Psoas muscle (tissue), 8 donors: ENCODE results near the gene CFAP299. TPM values are rescaled to one million over a fixed set of nuclear protein-coding genes. Genes with fewer than 3 reads are reported as not detected.

Experiments
- ATAC-seq, 4 donors: fragments of 200-7000 bp; cut with Tn5 transposase; one replicate each; pipeline ENCODE4 v1.9.1; 2020; ENCODE audit warnings: moderate library complexity in 3 of 4, mild to moderate bottlenecking in 2 of 4
- DNase-seq, 2 donors: peaks; one replicate each; pipeline ENCODE4 v3.0.0-alpha.2; 2020
- H3K27ac ChIP-seq: fragments of 200-600 bp; one replicate; pipeline ENCODE4 v1.8.0; 2022
- H3K27me3 ChIP-seq, 3 donors: fragments of 200-600 bp in 1 of 3; one replicate each; pipeline versions ENCODE4 v1.6.1 to v1.8.0; 2013 to 2022; ENCODE audit warnings: low read length in 2 of 3, mild to moderate bottlenecking in 2 of 3, moderate library complexity in 1 of 3; ENCODE audit not compliant: insufficient read depth in 3 of 3
- H3K36me3 ChIP-seq, 2 donors: fragments of 200-600 bp in 1 of 2; one replicate each; pipeline versions ENCODE4 v1.6.1 to v1.8.0; 2013 to 2022; ENCODE audit warnings: low read depth in 1 of 2, mild to moderate bottlenecking in 1 of 2, moderate library complexity in 1 of 2; ENCODE audit not compliant: insufficient read depth in 1 of 2
- H3K4me1 ChIP-seq: fragments of 200-600 bp; one replicate; pipeline ENCODE4 v1.8.0; 2022
- H3K4me3 ChIP-seq: fragments of 200-600 bp; one replicate; pipeline ENCODE4 v1.8.0; 2022; ENCODE audit warnings: mild to moderate bottlenecking
- H3K9me3 ChIP-seq: fragments of 200-600 bp; one replicate; pipeline ENCODE4 v1.8.0; 2022
- WGBS, 3 donors: extraction: QIAGEN DNeasy Blood & Tissue Kit; methylation state at CpG; one replicate each; pipeline versions ENCODE4 v1.1.6 to v1.1.7; 2013; 5-methylcytosine and 5-hydroxymethylcytosine counted together
- intact Hi-C, 2 donors: fragments of 100-400 bp; cut with DNase I; formaldehyde crosslinking; loops; one replicate each; pipeline versions ENCODE4 v1.11.0 to v1.14.2; 2022
- polyA plus RNA-seq, 3 donors: library from polyadenylated mRNA; stranded (reverse); fragments of 200-250 nt; gene quantifications; one replicate each; pipeline ENCODE4 v1.2.3, GENCODE V29; 2013
- total RNA-seq, 4 donors: library from RNA; stranded (reverse); fragmentation: NEBNext Ultra II Directional in 2 of 4; extraction: Animal tissue kit (Norgen Biotek cat#: 25700) in 2 of 4; gene quantifications; one replicate each; pipeline versions ENCODE4 v1.2.1 to v1.2.4, GENCODE V29; 2021 to 2023
- TF ChIP-seq, protein P1 (sequence below): fragments of 200-600 bp; IDR thresholded peaks from one replicate; pipeline ENCODE4 v1.8.0; 2022; ENCODE audit warnings: antibody characterized with exemption
- donor health status: healthy with polysubstance abuse.
- donor health status: DM: no; HTN: no; CAD: no; lungs with moderate emphysema.
- donor health status: Bipolar disorder and iron deficiency.
- donor health status: healthy.
- donor health status: DM: yes; HTN: yes; CAD: no.
- donor health status: DM: no; HTN: no; CAD: no.
- donor health status: DM: no; HTN: no; CAD: no.
- donor health status: DM: yes; HTN: yes; CAD: no.

The CFAP299 gene
- total and polyA plus RNA-seq, 7 donors: not detected

DNA sequence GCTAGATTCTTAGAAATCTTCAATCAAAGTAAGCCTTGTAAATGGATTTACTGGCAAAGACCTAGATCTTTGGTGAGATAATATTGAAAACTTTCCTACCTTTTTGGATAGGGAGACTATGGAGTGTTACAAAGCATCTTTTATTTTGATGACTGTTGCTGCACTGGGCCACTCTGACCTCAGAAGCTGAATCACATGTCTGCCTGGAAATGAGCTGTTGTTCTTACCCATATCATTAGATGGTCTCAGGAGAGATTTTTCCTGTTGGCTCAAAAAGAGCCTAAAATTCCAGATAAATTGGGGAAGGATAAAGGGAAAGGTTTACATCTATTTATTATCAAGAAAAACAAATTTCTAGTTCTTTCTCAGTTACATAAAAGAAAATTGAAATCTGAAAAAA, 567.5 kb downstream of the CFAP299 start:
- H3K4me1 ChIP-seq: no peaks in the 10 kb centered on the region
- H3K27me3 ChIP-seq: no peaks in the 10 kb centered on the region
- ATAC-seq (no peak), DNase-seq (no peak)
- TF ChIP-seq, protein P1, sequence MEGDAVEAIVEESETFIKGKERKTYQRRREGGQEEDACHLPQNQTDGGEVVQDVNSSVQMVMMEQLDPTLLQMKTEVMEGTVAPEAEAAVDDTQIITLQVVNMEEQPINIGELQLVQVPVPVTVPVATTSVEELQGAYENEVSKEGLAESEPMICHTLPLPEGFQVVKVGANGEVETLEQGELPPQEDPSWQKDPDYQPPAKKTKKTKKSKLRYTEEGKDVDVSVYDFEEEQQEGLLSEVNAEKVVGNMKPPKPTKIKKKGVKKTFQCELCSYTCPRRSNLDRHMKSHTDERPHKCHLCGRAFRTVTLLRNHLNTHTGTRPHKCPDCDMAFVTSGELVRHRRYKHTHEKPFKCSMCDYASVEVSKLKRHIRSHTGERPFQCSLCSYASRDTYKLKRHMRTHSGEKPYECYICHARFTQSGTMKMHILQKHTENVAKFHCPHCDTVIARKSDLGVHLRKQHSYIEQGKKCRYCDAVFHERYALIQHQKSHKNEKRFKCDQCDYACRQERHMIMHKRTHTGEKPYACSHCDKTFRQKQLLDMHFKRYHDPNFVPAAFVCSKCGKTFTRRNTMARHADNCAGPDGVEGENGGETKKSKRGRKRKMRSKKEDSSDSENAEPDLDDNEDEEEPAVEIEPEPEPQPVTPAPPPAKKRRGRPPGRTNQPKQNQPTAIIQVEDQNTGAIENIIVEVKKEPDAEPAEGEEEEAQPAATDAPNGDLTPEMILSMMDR: no peak
- intact Hi-C loops: no loop called here
- H3K9me3 ChIP-seq: no peaks in the 10 kb centered on the region
- no peak overlapping the region for H3K27ac ChIP-seq
- H3K4me3 ChIP-seq: no peak overlapping the region
- H3K36me3 ChIP-seq: no peaks in the 10 kb centered on the region

DNA sequence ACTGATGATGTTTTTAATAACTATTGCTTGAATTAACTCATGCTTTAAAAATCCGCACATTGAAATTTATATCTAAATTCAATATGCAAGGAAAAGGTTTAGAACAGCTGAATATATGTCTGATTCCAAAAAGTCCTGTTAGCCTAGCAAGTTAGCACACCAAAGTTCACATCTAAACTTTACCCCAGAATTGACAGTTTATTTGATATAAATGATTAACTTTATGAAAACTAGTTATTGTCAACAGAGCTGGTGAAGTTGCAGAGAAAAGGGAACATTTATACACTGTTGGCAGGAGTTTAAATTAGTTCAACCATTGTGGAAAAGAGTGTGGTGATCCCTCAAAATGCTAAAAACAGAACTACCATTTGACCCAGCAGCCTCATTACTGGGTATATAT, 574.4 kb downstream of the CFAP299 start:
- H3K4me3 ChIP-seq: no peak overlapping the region
- intact Hi-C loops: no loop called here
- H3K9me3 ChIP-seq: peaks cover 6% of the 10 kb centered on the region
- TF ChIP-seq, protein P1: no peak
- H3K27ac ChIP-seq: no peak overlapping the region
- no peaks in the 10 kb centered on the region for H3K27me3 ChIP-seq
- no peaks in the 10 kb centered on the region for H3K36me3 ChIP-seq
- H3K4me1 ChIP-seq: no peaks in the 10 kb centered on the region
- no peak for DNase-seq
- 86 to 94% (median 94%) methylated on average over 1 of the region's 1 CpG for WGBS, 3 donors
- no peak for ATAC-seq

DNA sequence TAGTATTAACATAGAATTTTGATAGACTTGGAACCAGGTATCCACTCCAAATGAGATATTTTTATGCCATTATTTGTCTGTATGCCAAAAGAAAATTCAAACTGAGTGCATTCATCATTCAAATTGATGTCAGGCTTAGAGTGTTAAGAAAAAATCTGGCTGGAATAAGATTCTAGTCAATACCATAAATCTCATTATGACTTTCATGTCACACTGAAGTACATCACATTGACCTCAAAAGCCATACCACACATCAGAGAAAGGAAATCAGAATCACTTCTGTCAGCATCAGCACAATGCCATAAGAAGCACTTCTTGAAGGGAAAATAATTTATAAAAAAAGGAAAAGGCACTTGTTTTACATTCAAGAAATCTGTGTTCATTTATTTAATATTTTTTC, 575.9 kb downstream of the CFAP299 start:
- no peaks in the 10 kb centered on the region for H3K4me1 ChIP-seq
- peaks cover 6% of the 10 kb centered on the region for H3K9me3 ChIP-seq
- ATAC-seq (no peak), DNase-seq (no peak)
- H3K27ac ChIP-seq: no peak overlapping the region
- no peaks in the 10 kb centered on the region for H3K27me3 ChIP-seq
- H3K36me3 ChIP-seq: no peaks in the 10 kb centered on the region
- intact Hi-C loops: no loop called here
- H3K4me3 ChIP-seq: no peak overlapping the region
- TF ChIP-seq, protein P1: no peak

DNA sequence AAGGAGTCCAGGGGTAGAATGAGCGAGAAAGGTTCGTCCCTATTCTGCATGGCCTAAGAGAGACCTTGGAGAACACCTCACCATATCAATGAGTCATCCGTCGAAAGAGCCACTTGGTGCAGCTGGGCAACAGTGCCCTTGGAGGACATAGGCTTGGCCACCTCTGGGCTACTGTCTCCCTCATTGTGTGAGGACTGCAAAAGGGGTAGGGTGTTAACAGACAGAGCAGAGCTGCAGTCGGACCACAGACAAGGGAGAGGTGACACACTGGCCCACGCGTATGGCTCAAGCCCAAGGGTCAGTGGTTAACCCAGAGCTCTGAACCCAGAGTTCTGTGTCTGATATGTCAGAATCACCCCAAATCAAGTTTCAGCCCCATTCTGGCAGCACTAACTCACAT, 576.8 kb downstream of the CFAP299 start:
- Histone ChIP-seq H3K27ac (no peak overlapping the region), H3K9me3 (peaks cover 6% of the 10 kb centered on the region), H3K36me3 (no peaks in the 10 kb centered on the region), H3K27me3 (no peaks in the 10 kb centered on the region), H3K4me1 (no peaks in the 10 kb centered on the region), H3K4me3 (no peak overlapping the region)
- ATAC-seq (no peak), DNase-seq (no peak)
- 87 to 91% (median 91%) methylated on average over 7 of the region's 7 CpGs for WGBS, 3 donors
- intact Hi-C loops: no loop called here
- TF ChIP-seq, protein P1: no peak

DNA sequence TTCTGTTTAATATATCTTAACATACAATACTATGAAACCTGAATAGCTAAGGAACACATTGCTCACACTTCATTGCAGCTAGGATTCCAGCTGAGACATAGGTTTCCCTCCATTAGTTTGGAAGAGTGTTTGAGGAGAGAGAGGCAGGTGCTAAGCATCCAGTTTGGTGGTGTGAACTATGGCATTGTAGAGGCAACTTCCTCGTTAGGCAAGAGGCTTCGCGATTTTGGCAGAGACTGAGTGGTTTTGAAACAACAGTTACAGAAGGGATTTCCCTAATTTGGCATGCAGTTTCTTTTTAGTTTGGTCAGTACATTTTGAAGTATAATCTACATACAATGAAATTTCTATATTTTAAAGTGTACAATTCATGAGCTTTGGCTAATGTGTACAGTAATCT, 577.9 kb downstream of the CFAP299 start:
- Histone ChIP-seq H3K36me3 (no peaks in the 10 kb centered on the region), H3K27ac (no peak overlapping the region), H3K9me3 (peaks cover 6% of the 10 kb centered on the region), H3K4me3 (no peak overlapping the region), H3K27me3 (no peaks in the 10 kb centered on the region), H3K4me1 (no peaks in the 10 kb centered on the region)
- TF ChIP-seq, protein P1: no peak
- DNase-seq: no peak
- WGBS, 3 donors: 51 to 74% (median 57%) methylated on average over 3 of the region's 3 CpGs
- ATAC-seq: no peak
- intact Hi-C loops: no loop called here
